Measurements from ENCODE around the gene BAZ2A.

GRCh38 chr12:56581418-56582145 is 48.5 kb downstream of the BAZ2A start:
- TF ChIP-seq, protein P1, sequence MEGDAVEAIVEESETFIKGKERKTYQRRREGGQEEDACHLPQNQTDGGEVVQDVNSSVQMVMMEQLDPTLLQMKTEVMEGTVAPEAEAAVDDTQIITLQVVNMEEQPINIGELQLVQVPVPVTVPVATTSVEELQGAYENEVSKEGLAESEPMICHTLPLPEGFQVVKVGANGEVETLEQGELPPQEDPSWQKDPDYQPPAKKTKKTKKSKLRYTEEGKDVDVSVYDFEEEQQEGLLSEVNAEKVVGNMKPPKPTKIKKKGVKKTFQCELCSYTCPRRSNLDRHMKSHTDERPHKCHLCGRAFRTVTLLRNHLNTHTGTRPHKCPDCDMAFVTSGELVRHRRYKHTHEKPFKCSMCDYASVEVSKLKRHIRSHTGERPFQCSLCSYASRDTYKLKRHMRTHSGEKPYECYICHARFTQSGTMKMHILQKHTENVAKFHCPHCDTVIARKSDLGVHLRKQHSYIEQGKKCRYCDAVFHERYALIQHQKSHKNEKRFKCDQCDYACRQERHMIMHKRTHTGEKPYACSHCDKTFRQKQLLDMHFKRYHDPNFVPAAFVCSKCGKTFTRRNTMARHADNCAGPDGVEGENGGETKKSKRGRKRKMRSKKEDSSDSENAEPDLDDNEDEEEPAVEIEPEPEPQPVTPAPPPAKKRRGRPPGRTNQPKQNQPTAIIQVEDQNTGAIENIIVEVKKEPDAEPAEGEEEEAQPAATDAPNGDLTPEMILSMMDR (IDR thresholded peaks at IDR 0.05 in 2 of 3, conservative IDR thresholded peaks at IDR 0.05 in 1 of 3; ENCODE audit: borderline replicate concordance in 1 of 3, insufficient read depth in 1 of 3, low read depth in 2 of 3, low read length in 2 of 3) = no peak
- TF ChIP-seq, protein P2, sequence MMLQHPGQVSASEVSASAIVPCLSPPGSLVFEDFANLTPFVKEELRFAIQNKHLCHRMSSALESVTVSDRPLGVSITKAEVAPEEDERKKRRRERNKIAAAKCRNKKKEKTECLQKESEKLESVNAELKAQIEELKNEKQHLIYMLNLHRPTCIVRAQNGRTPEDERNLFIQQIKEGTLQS (IDR thresholded peaks at IDR 0.05) = no peak
- no peak for TF ChIP-seq EZH2 (IDR thresholded peaks at IDR 0.05)
- TF ChIP-seq EGR1 (IDR thresholded peaks at IDR 0.05; ENCODE audit: low read depth) = no peak
- TF ChIP-seq ZNF274 (IDR thresholded peaks at IDR 0.05; ENCODE audit: low read depth, low read length) = no peak
- no peak for TF ChIP-seq POLR2A (IDR thresholded peaks at IDR 0.05; ENCODE audit: borderline replicate concordance, extremely low read depth, insufficient read depth, insufficient read length)
- TF ChIP-seq POLR2AphosphoS5 (IDR thresholded peaks at IDR 0.05; ENCODE audit: low read depth, low read length) = no peak
- no peak for TF ChIP-seq SRF (IDR thresholded peaks at IDR 0.05; ENCODE audit: low read depth)
- no peak for TF ChIP-seq ZBTB33 (IDR thresholded peaks at IDR 0.05; ENCODE audit: extremely low read depth, insufficient replicate concordance, low read length)
- no peak for TF ChIP-seq CEBPB (IDR thresholded peaks at IDR 0.05; ENCODE audit: low read depth)
- no peak for TF ChIP-seq REST (IDR thresholded peaks at IDR 0.05; ENCODE audit: low read depth)
